HL-60/S4 (cell line): ENCODE data around the gene RNASEL.
"Not testable (repeated sequence)": the region's sequence is repeated elsewhere in the genome, so short reads cannot be mapped to it uniquely, and the experiment has no call there.

Source experiments
- in situ Hi-C: fragments of 300-500 bp; cut with MboI; formaldehyde crosslinking; loops from 2 replicates; pipeline ENCODE4 v1.14.3; 2022; ENCODE audit warnings: low sequenced_read_pairs

Gene RNASEL

DNA sequence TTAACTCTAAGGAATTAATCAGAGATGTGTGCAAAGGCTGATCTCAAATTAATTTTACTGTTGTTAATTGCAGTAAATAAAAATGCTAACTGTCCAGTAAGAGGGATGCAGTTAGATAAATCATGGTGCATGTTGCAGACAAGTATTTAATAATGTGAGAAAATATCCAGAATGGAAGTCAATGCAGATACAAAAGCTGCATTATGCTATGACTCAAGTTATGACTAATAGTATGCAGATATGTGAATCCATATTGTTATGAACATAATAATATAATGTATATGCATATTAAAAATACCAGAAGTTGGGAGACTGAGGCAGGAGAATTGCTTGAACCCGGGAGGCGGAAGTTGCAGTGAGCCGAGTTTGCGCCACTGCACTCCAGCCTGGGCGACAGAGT, 21.4 kb downstream of the RNASEL start:
- in situ Hi-C loops, result no loop called here

- in situ Hi-C loops, result no loop called here
Measured at GRCh38 chr1:182565537-182565936, 23.5 kb downstream of the RNASEL start.

DNA sequence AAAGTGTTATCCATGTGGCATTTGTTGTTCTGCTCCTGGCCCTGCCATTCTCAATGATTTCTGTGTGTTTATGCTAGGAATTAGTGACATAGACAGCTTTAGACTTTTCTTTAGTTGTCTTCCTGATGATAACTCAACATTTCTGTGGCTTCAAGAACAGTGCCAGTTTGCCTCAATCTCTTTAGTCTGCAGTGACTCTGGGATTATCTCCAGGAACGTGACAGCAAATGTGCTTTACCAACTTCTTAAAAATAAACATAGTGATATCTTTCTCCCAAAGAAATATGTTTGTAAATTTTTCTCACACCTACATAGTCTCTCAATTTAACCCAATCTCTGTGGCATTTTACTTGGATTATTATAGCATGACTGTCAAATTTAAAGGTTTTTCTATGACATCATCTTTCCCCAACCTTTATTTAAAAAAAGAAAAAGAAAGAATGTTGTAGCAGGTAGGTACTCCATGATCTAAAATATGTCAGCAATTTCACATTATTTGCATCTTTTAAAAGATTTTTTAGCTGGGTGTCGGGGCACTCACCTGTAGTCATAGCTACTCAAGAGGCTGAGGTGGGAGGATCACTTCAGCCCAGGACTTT, 24.6 kb downstream of the RNASEL start:
- in situ Hi-C loops, result no loop called here

- in situ Hi-C loops, result no loop called here
Measured at GRCh38 chr1:182563095-182563494, 26.0 kb downstream of the RNASEL start.

DNA sequence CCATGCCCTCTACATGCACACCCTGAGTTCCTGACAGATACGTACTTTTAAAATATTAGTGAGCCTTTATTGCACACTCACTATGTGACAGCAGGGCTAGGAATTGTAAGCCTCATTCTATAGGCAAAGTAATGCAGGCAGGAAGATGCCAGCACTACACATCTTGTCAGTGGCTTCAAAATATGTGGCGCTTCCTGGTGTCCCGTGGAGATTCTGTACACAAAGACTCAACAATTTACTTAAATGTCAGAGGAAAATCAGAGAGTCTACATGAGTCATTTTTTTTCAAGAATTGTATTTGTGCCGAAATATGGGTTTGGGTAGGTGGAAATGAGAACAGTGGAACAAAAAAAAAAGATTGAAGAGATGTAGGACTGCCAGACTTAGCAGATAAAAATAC, 27.6 kb downstream of the RNASEL start:
- in situ Hi-C loops, result no loop called here

GRCh38 chr1:182560392-182560984, 28.6 kb downstream of the RNASEL start:
- in situ Hi-C loops, result no loop called here

- in situ Hi-C loops, result no loop called here
Measured at GRCh38 chr1:182556279-182556678, 32.8 kb downstream of the RNASEL start.

DNA sequence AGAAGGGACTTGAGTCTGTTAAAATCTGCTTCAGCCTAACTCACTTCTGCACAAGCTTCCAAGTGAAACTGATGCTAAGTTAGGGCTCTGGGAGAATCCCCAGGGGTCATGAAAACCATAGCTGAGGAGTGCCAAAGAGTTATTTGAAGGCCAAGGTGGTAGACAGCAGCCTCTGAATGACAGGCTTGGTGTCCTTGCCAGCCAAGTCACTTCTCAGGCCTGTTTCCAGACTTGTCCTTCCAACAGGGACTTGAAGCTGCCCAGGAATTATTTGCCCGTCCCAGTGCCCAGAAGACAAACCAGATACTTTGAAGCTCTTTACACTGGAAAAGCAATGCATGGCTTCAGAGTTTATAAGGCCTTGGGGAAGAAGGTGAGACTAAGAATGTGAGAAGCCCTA, 33.6 kb downstream of the RNASEL start:
- in situ Hi-C loops, result no loop called here

- in situ Hi-C loops, result no loop called here
Measured at GRCh38 chr1:182552527-182552926, 36.5 kb downstream of the RNASEL start.

DNA sequence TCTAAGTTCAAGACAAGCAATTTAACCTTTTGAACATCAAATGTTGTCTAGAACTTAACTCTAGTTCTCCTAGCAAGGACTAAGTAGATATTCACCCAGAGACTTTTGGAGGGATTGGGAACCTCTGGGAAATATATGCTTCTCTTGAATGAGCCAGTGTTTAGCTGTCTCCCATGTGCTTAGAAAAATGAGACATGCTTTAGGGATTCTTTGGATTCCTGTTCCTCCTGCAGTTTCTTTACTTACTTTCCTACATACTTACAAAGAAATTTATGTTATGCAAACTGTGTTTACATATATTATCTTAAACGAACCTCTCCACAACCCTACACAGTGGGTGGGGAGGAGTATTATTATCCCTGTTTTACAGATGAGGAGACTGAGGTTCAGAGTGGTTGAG, 39.2 kb downstream of the RNASEL start:
- in situ Hi-C loops, result no loop called here

DNA sequence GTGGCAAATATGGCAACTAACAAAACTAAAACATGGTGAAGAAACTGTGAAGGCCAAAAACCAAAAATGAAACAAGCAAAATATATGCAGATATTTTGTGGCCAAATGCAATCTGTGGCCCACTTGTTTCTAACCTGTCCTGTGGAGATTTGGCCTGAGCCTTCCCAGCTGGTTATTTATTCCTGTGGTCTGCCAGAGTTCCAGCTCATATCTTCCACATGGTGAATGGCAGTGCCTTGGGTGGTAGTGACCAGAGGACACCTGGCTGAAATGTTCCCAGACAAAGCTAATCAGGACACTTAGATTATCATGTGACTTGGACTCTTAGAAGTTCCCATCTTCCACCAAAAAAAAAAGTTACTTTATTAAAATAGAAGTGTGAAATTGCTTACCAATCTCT, 39.7 kb downstream of the RNASEL start:
- in situ Hi-C loops, result no loop called here

DNA sequence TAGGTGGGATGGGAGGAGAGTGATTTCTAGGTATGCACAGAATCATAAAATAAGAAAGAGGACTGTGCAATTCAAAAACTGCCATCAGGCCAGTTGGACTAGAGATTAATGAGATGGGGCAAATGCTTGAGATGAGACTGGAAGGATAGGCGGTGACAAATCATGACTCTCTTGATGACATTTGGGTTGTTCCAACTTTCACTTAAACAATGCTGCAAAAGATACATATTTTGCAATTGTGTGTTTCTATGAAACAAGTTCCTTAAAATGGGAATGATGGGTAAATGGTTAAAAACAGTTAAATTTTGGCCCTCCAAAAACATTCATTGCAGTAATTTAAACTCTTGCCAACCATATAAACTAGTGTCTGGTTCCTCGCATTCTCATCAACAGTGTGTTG, 55.2 kb downstream of the RNASEL start:
- in situ Hi-C loops, result no loop called here

GRCh38 chr1:182528206-182528605, 60.9 kb downstream of the RNASEL start:
- in situ Hi-C loops, result not testable (repeated sequence)

DNA sequence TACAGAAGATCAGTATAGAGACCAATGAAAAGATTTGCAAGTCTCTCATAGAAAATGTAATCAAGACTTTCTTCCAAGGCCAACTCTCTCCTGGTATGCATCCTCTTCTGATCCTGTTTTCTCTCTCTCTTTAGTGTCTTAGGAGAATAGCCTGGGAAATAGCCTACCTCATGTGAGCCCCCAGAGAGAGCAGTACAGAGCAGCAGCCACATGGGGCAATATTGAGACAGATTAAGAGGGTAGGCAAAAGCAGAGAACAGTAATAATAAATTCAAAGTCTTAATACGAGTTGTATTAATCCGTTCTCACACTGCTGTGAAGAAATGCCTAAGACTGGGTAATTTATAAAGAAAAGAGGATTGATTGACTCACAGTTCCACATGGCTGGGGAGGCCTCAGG, 61.4 kb downstream of the RNASEL start:
- in situ Hi-C loops, result no loop called here

GRCh38 chr1:182525342-182525741, 63.7 kb downstream of the RNASEL start:
- in situ Hi-C loops, result no loop called here
